Stimulated activated naive CD8-positive, alpha-beta T cell treated with anti-CD3 and anti-CD28 coated beads, Interleukin-15, amount 100 ng/mL, for 72 hours (primary cell): ENCODE results near the gene DNAH3.

Source experiments
- ATAC-seq: fragments of 150-1000 bp; cut with Tn5 transposase; 2 replicates; pipeline ENCODE4 v1.10.0; 2021; ENCODE audit warnings: mild to moderate bottlenecking, moderate library complexity
- DNase-seq, 2 donors: peaks; one replicate each; pipeline ENCODE4 v3.0.0; 2021 to 2022
- H3K27ac Mint-ChIP-seq, 2 donors: one replicate each; pipeline ENCODE4 v1.8.0; 2022; ENCODE audit warnings: mild to moderate bottlenecking in 2 of 2, mixed read lengths in 2 of 2, moderate library complexity in 2 of 2
- H3K27me3 Mint-ChIP-seq: one replicate; pipeline ENCODE4 v1.8.0; 2022; ENCODE audit warnings: mixed read lengths
- H3K4me1 Mint-ChIP-seq: one replicate; pipeline ENCODE4 v1.8.0; 2022; ENCODE audit warnings: mild to moderate bottlenecking, mixed read lengths
- H3K4me3 Mint-ChIP-seq, 2 donors: one replicate each; pipeline ENCODE4 v1.8.0; 2022; ENCODE audit warnings: mild to moderate bottlenecking in 2 of 2, mixed read lengths in 2 of 2, moderate library complexity in 1 of 2
- H3K9me3 Mint-ChIP-seq, 2 donors: one replicate each; pipeline ENCODE4 v1.8.0; 2022; ENCODE audit warnings: mixed read lengths in 2 of 2

The DNAH3 gene

DNA sequence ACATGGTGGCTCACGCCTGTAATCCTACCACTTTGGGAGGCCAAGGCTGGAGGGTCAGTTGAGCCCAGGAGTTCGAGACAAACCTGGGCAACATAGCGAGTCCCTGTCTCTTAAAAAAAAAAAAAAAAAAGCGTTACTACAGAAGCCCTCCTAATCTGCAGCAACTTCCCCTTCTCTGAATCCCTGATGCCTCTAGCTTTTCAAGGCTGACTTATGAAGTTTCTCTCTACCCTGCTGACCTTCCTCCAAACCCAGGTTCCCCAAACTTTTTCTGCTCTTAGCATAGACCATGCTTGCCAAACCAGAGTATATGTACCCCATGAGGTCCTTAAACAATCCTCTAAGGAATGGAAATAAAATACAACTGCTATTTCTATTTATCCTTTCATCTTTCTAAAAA, 233.7 kb downstream of the DNAH3 start:
- no peaks in the 10 kb centered on the region for H3K27me3 Mint-ChIP-seq
- peaks cover 57% of the 10 kb centered on the region for H3K4me1 Mint-ChIP-seq
- ATAC-seq (no peak), DNase-seq (no peak)
- no peak overlapping the region for H3K4me3 Mint-ChIP-seq
- no peaks in the 10 kb centered on the region for H3K9me3 Mint-ChIP-seq
- no peak overlapping the region for H3K27ac Mint-ChIP-seq

GRCh38 chr16:20916289-20916688, 234.4 kb downstream of the DNAH3 start:
- H3K4me1 Mint-ChIP-seq: peaks cover 64% of the 10 kb centered on the region
- no peak for DNase-seq
- no peak for ATAC-seq
- no peaks in the 10 kb centered on the region for H3K9me3 Mint-ChIP-seq
- no peak overlapping the region for H3K27ac Mint-ChIP-seq
- no peak overlapping the region for H3K4me3 Mint-ChIP-seq
- no peaks in the 10 kb centered on the region for H3K27me3 Mint-ChIP-seq

- DNase-seq (peak in 1 of 2 donors; percentile 14), ATAC-seq (peak; percentile 22)
- Mint-ChIP-seq H3K27me3 (no peaks in the 10 kb centered on the region), H3K9me3 (no peaks in the 10 kb centered on the region), H3K4me3 (peak overlapping the region; percentile 76 to 84), H3K27ac (peak overlapping the region; percentile 31 to 90), H3K4me1 (peaks cover 68% of the 10 kb centered on the region)
Measured at GRCh38 chr16:20911361-20911760, 239.3 kb downstream of the DNAH3 start.

- no peaks in the 10 kb centered on the region for H3K9me3 Mint-ChIP-seq
- peak overlapping the region; percentile 76 to 84 for H3K4me3 Mint-ChIP-seq
- DNase-seq (no peak), ATAC-seq (peak; percentile 90)
- H3K27ac Mint-ChIP-seq: peak overlapping the region in 1 of 2 donors; percentile 90
- H3K27me3 Mint-ChIP-seq: no peaks in the 10 kb centered on the region
- H3K4me1 Mint-ChIP-seq: peaks cover 70% of the 10 kb centered on the region
Measured at GRCh38 chr16:20910781-20911321, 239.8 kb downstream of the DNAH3 start.

- Mint-ChIP-seq H3K27me3 (no peaks in the 10 kb centered on the region), H3K27ac (no peak overlapping the region), H3K4me3 (no peak overlapping the region), H3K9me3 (no peaks in the 10 kb centered on the region), H3K4me1 (peaks cover 88% of the 10 kb centered on the region)
- ATAC-seq (no peak), DNase-seq (no peak)
Measured at GRCh38 chr16:20906341-20907255, 244.0 kb downstream of the DNAH3 start.

GRCh38 chr16:20905576-20905975, 245.1 kb downstream of the DNAH3 start:
- H3K4me1 Mint-ChIP-seq: peaks cover 85% of the 10 kb centered on the region
- no peak overlapping the region for H3K4me3 Mint-ChIP-seq
- no peaks in the 10 kb centered on the region for H3K9me3 Mint-ChIP-seq
- ATAC-seq: no peak
- DNase-seq: no peak
- no peak overlapping the region for H3K27ac Mint-ChIP-seq
- H3K27me3 Mint-ChIP-seq: no peaks in the 10 kb centered on the region

DNA sequence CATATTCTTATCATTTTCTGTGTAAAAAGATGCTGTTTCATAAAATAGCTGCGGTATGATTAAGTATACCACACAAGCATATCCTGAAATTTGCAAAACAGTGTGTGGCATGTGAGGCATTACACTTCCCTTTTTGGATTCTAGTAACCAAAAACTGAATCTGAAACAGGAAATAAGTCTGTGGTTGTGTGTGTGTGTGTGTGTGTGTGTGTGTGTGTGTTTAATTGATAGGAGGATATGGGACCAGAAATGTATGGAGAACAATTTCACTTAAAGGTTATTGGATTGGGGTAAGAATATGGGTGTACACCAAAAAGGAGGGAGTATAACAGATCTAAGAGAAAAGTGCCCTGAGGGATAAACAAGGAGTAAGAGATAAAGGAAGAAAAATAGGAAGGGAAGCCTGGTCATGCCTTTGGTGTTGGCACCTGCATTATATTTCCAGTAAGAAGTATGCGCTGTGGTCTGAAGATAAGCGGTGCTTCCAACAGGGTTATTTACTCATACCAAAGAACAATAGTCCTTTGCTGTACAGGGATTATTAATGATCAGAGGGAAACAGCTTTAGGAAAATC, 246.1 kb downstream of the DNAH3 start:
- ATAC-seq: no peak
- Mint-ChIP-seq H3K9me3 (no peaks in the 10 kb centered on the region), H3K4me1 (peaks cover 75% of the 10 kb centered on the region), H3K27ac (peak overlapping the region in 1 of 2 donors; percentile 7), H3K27me3 (no peaks in the 10 kb centered on the region), H3K4me3 (peak overlapping the region; percentile 11 to 71)
- peak; percentile 10 to 19 for DNase-seq

DNA sequence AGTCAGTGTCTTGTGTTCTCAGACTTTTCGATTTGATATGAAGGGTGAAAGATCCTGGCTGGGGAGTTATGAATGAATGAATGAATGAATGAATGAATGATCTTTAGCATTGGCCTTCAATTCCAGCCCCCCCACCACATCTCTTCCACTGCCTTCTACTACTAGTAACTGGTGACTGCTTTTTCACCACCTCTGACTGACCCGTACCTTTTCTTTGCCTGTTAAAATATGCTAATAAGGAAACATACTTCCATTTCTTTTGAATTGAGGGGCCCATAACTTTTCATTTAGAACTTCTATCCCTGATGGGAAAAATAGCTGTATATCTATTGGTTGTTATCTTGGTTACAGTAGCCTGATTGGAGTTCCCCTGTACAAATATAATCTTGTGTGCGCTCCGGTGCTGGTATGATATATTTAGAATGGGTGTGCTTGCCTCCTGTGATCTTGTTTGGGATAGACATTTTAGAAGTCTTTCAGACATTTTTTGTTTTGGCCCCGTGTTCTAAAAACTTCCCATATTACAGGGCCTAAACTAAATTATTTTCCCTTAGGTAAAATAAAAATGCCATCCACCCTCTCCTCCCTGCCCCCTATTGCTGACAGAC, 246.6 kb downstream of the DNAH3 start:
- DNase-seq (no peak), ATAC-seq (no peak)
- H3K4me1 Mint-ChIP-seq: peaks cover 75% of the 10 kb centered on the region
- H3K27ac Mint-ChIP-seq: peak overlapping the region in 1 of 2 donors; percentile 78
- no peaks in the 10 kb centered on the region for H3K9me3 Mint-ChIP-seq
- H3K4me3 Mint-ChIP-seq: peak overlapping the region; percentile 54 to 71
- no peaks in the 10 kb centered on the region for H3K27me3 Mint-ChIP-seq

- peak overlapping the region; percentile 50 to 71 for H3K4me3 Mint-ChIP-seq
- H3K4me1 Mint-ChIP-seq: peaks cover 75% of the 10 kb centered on the region
- no peaks in the 10 kb centered on the region for H3K27me3 Mint-ChIP-seq
Measured at GRCh38 chr16:20903116-20903898, 247.3 kb downstream of the DNAH3 start.

DNA sequence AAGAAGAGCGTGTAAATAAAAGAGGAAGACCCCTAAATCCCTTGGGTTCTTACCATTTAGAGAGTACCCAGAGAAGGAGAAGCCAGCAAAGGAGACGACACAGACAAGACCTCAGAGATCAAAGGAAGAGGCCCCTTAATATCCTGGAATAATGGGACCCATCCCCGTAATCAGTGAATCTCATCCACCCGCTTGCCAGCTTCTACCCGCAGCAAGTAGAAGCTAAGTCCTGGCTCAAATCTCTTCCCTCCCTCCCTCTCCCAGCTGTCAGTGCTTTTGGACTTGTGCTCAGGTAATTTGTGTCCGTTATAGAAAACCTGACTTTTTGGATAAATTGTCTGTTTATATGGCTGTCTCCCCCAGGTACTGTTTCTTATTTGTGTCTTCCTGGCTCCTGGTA, 248.2 kb downstream of the DNAH3 start:
- Mint-ChIP-seq H3K9me3 (no peaks in the 10 kb centered on the region), H3K27me3 (no peaks in the 10 kb centered on the region), H3K4me3 (peak overlapping the region; percentile 79 to 95), H3K4me1 (peaks cover 75% of the 10 kb centered on the region), H3K27ac (no peak overlapping the region)
- DNase-seq (no peak), ATAC-seq (no peak)

More at GRCh38 chr16:20903116-20903898, 247.3 kb downstream of the DNAH3 start:
- Mint-ChIP-seq H3K27ac (peak overlapping the region in 1 of 2 donors; percentile 81), H3K9me3 (no peaks in the 10 kb centered on the region)
- ATAC-seq (no peak), DNase-seq (no peak)

GRCh38 chr16:20901436-20902112, 249.1 kb downstream of the DNAH3 start:
- no peaks in the 10 kb centered on the region for H3K9me3 Mint-ChIP-seq
- H3K4me1 Mint-ChIP-seq: peaks cover 77% of the 10 kb centered on the region
- DNase-seq (peak in 1 of 2 donors; percentile 36), ATAC-seq (no peak)
- peak overlapping the region; percentile 79 to 95 for H3K4me3 Mint-ChIP-seq
- peak overlapping the region; percentile 96 to 99 for H3K27ac Mint-ChIP-seq
- H3K27me3 Mint-ChIP-seq: no peaks in the 10 kb centered on the region

- Mint-ChIP-seq H3K27ac (peak overlapping the region; percentile 96 to 99), H3K4me1 (peaks cover 75% of the 10 kb centered on the region), H3K27me3 (no peaks in the 10 kb centered on the region), H3K4me3 (peak overlapping the region; percentile 79 to 95), H3K9me3 (no peaks in the 10 kb centered on the region)
- ATAC-seq (no peak), DNase-seq (no peak)
Measured at GRCh38 chr16:20901068-20901435, 249.6 kb downstream of the DNAH3 start.

- Mint-ChIP-seq H3K27ac (peak within 1 kb of the TSS; percentile 96 to 99), H3K27me3 (no peaks in the 10 kb centered on the region), H3K4me1 (peaks cover 73% of the 10 kb centered on the region), H3K9me3 (no peaks in the 10 kb centered on the region), H3K4me3 (peak within 1 kb of the TSS; percentile 79 to 95)
- peak; percentile 88 for ATAC-seq
- peak; percentile 85 to 91 for DNase-seq
Measured at GRCh38 chr16:20900299-20901067, 250.2 kb downstream of the DNAH3 start, which contains the start of the genes DCUN1D3 and LYRM1. TSS of gene DCUN1D3 (minus strand) at chr16:20900358. CDS start at chr16:20862538, 37,820 bp downstream. TSS of gene LYRM1 (plus strand) at chr16:20900771. CDS start at chr16:20915556, 14,785 bp downstream.
